A549 (cell line): ENCODE measurements around the gene HAAO. TPM values are rescaled to one million over a fixed set of nuclear protein-coding genes. Genes with fewer than 3 reads are reported as not detected.
A peak's percentile ranks its signal among the peaks of the same experiment; 100 is the strongest.

Experiments used
- ATAC-seq, 2 experiments: fragments of 200-7000 bp in 1 of 2; fragments of >200 bp in 1 of 2; cut with Nextera tagmentation in 1 of 2; cut with Tn5 transposase in 1 of 2; 3 replicates each; pipeline versions ENCODE4 v1.8.0 to v1.9.1; 2018 to 2020; ENCODE audit warnings: mild to moderate bottlenecking in 1 of 2, moderate library complexity in 1 of 2
- CTCF ChIA-PET: fragments of 300-600 bp; sonication (Branson Sonifier 250); formaldehyde crosslinking; extraction: SDS; loops from one replicate; lab custom pipeline; 2021; ENCODE audit warnings: antibody characterized with exemption, inconsistent platforms; lab: Yijun Ruan, JAX
- POLR2A ChIA-PET: fragments of 350-600 bp; formaldehyde crosslinking; extraction: SDS; loops from one replicate; lab custom pipeline; 2021; ENCODE audit warnings: antibody characterized with exemption, inconsistent platforms; lab: Yijun Ruan, JAX
- DNase-seq, 2 experiments: peaks; one replicate each; pipeline versions ENCODE4 v3.0.0 to v3.0.0-alpha.2; 2011 to 2016; ENCODE audit warnings: low read depth in 1 of 2, low spot score in 1 of 2
- FAIRE-seq: peaks from 2 replicates; lab custom pipeline; 2011; peaks lifted over from hg19 to GRCh38; lab: Jason Lieb, UNC
- H3K27ac ChIP-seq, 2 experiments: fragments of >200 bp; sonication (Bioruptor Twin); formaldehyde crosslinking; 3 replicates each; pipeline ENCODE4 v1.5.1; 2016 to 2017
- H3K4me1 ChIP-seq: fragments of >200 bp; sonication (Bioruptor Twin); formaldehyde crosslinking; 3 replicates; pipeline ENCODE4 v1.6.1; 2016
- H3K4me2 ChIP-seq: fragments of >200 bp; sonication (Bioruptor Twin); formaldehyde crosslinking; 3 replicates; pipeline ENCODE4 v1.6.1; 2016
- H3K4me3 ChIP-seq: fragments of >200 bp; sonication (Bioruptor Twin); formaldehyde crosslinking; 3 replicates; pipeline ENCODE4 v1.5.1; 2016
- H3K9me3 ChIP-seq: fragments of >200 bp; sonication (Bioruptor Twin); formaldehyde crosslinking; 3 replicates; pipeline ENCODE4 v1.6.1; 2016
- CEBPB ChIP-seq, 2 experiments: fragments of >200 bp in 1 of 2; sonication (Bioruptor Twin) in 1 of 2; formaldehyde crosslinking in 1 of 2; IDR thresholded peaks; 2 replicates each; pipeline ENCODE4 v1.6.1; 2012 to 2016
- CHD2 ChIP-seq: fragments of 150-350 bp; IDR thresholded peaks from 2 replicates; pipeline ENCODE4 v1.6.1; 2014; ENCODE audit warnings: low read length; ENCODE audit not compliant: partially characterized antibody
- EHF ChIP-seq: fragments of 250-450 bp; sonication (Bioruptor Pico); IDR thresholded peaks from 2 replicates; pipeline ENCODE4 v1.5.0; 2020; ENCODE audit warnings: mild to moderate bottlenecking
- EHMT2 ChIP-seq: fragments of 200-600 bp; sonication (generic); IDR thresholded peaks from 2 replicates; pipeline ENCODE4 v1.6.1; 2016; ENCODE audit warnings: antibody characterized with exemption, low read depth, mild to moderate bottlenecking, moderate library complexity
- FOSB ChIP-seq: fragments of 250-450 bp; sonication (Bioruptor Pico); IDR thresholded peaks from 2 replicates; pipeline ENCODE4 v1.5.0; 2020; ENCODE audit warnings: mild to moderate bottlenecking, moderate library complexity
- FOSL2 ChIP-seq, 2 experiments: fragments of 450-650 bp in 1 of 2; fragments of >200 bp in 1 of 2; sonication (Bioruptor Twin) in 1 of 2; formaldehyde crosslinking; IDR thresholded peaks; 2 replicates each; pipeline versions ENCODE4 v1.5.0 to v1.6.1; 2016 to 2020; ENCODE audit warnings: mild to moderate bottlenecking in 1 of 2, moderate library complexity in 1 of 2
- HDAC2 ChIP-seq: fragments of 200-600 bp; sonication (generic); IDR thresholded peaks from 2 replicates; pipeline ENCODE4 v1.6.1; 2016
- HEYL ChIP-seq: fragments of 250-450 bp; sonication (Bioruptor Pico); IDR thresholded peaks from 2 replicates; pipeline ENCODE4 v1.8.0; 2021; ENCODE audit warnings: mild to moderate bottlenecking, moderate library complexity
- HOXA7 ChIP-seq: fragments of 250-450 bp; sonication (Bioruptor Pico); IDR thresholded peaks from 2 replicates; pipeline ENCODE4 v1.5.0; 2020; ENCODE audit warnings: mild to moderate bottlenecking, moderate library complexity
- MAZ ChIP-seq: fragments of 150-350 bp; IDR thresholded peaks from 2 replicates; pipeline ENCODE4 v1.6.1; 2014; ENCODE audit warnings: antibody characterized with exemption, low read depth, low read length, borderline replicate concordance
- NR3C1 ChIP-seq: fragments of >200 bp; sonication (Bioruptor Twin); formaldehyde crosslinking; IDR thresholded peaks from 3 replicates; pipeline ENCODE4 v1.6.1; 2017
- PHF8 ChIP-seq: fragments of 200-600 bp; sonication (generic); IDR thresholded peaks from 2 replicates; pipeline ENCODE4 v1.6.1; 2016; ENCODE audit warnings: low read depth, mild to moderate bottlenecking, antibody characterized with exemption, moderate library complexity, borderline replicate concordance
- RAD21 ChIP-seq, 2 experiments: fragments of >200 bp in 1 of 2; sonication (Bioruptor Twin) in 1 of 2; formaldehyde crosslinking in 1 of 2; IDR thresholded peaks in 1 of 2; conservative IDR thresholded peaks in 1 of 2; 2 replicates in 1 of 2; 3 replicates in 1 of 2; pipeline ENCODE4 v1.6.1; 2012 to 2018; ENCODE audit warnings: inconsistent platforms in 1 of 2
- RNF2 ChIP-seq: fragments of 200-600 bp; sonication (generic); IDR thresholded peaks from 2 replicates; pipeline ENCODE4 v1.6.1; 2016; ENCODE audit warnings: low read depth, mild to moderate bottlenecking, antibody characterized with exemption, moderate library complexity, borderline replicate concordance
- TP53 ChIP-seq: fragments of 250-450 bp; sonication (Bioruptor Pico); IDR thresholded peaks from 2 replicates; pipeline ENCODE4 v1.5.0; 2021; ENCODE audit warnings: mild to moderate bottlenecking, moderate library complexity
- WGBS: methylation state at CpG from one replicate; pipeline ENCODE4 v1.1.6; 2017; ENCODE audit errors: missing lambda C conversion rate; 5-methylcytosine and 5-hydroxymethylcytosine counted together
- polyA plus RNA-seq, 4 experiments: library from polyadenylated mRNA; depleted of rRNA in 3 of 4; stranded (reverse); fragments of >200 nt; fragmentation: RNase III in 1 of 4; extraction: RNeasy Plus Mini Kit Qiagen cat#74134 plus additional on column Dnase treatment in 1 of 4; gene quantifications; 2 replicates in 3 of 4; 3 replicates in 1 of 4; pipeline ENCODE4 v1.2.3, GENCODE V29; 2011 to 2017
- TF ChIP-seq, protein P1 (sequence below): fragments of 150-350 bp; IDR thresholded peaks from 2 replicates; pipeline ENCODE4 v1.6.1; 2014; ENCODE audit warnings: low read depth, mild to moderate bottlenecking, low read length
- TF ChIP-seq, protein P2 (sequence below): IDR thresholded peaks from 2 replicates; pipeline ENCODE4 v1.6.1; 2012
- TF ChIP-seq, protein P3 (sequence below): fragments of 450-650 bp; IDR thresholded peaks from 2 replicates; pipeline ENCODE4 v1.6.1; 2014; ENCODE audit warnings: antibody characterized with exemption
- TF ChIP-seq, protein P4 (sequence below): fragments of 200-600 bp; sonication (generic); IDR thresholded peaks from 2 replicates; pipeline ENCODE4 v1.6.1; 2016; ENCODE audit warnings: antibody characterized with exemption, mild to moderate bottlenecking, moderate library complexity

The HAAO gene
- polyA plus RNA-seq, 2 of the 4 experiments (the other 2 are of a cell fraction): not detected

DNA sequence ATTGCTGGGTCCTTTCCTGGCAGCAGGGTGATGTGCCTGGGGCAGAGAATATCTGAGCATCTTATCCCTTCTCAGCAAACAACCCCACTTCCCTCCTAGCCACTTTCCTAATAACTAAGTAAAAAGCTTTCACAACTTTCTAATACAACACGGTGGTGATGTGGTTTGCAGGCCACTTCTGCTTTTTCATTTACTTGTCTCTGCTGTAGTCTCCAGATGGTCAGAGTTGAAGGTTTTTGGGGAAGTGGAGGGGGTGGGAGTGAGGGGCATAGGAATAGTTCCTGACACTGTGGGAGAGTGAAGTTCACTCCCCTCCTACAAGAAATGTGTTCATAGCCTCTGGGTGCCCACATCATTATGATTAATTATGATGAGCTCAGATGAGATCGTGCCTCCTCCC is 40.1 kb downstream of the HAAO start:
- H3K4me1 ChIP-seq: no peaks in the 10 kb centered on the region
- CTCF ChIA-PET: interaction anchor here (1.2 kb wide), 2 partner anchors 18 to 58 kb away, joined by 4 read pairs; no protein-coding TSS in a partner anchor
- FAIRE-seq (no peak), ATAC-seq (no peak), DNase-seq (no peak)
- POLR2A ChIA-PET: interaction anchor here (0.6 kb wide), 1 partner anchor 59 kb away, joined by 3 read pairs; no protein-coding TSS in a partner anchor
- no peak overlapping the region for H3K4me3 ChIP-seq
- H3K27ac ChIP-seq: no peak overlapping the region
- 54% methylated on average over 2 of the region's 2 CpGs for WGBS
- TF ChIP-seq EHF (no peak), HOXA7 (CRISPR knock-in tag) (no peak), MAZ (no peak), FOSL2 (IDR thresholded peaks at IDR 0.05) (no peak), FOSL2 (CRISPR knock-in tag; IDR thresholded peaks at IDR 0.05) (no peak), RAD21 (conservative IDR thresholded peaks at IDR 0.05 in 1 of 2, IDR thresholded peaks at IDR 0.05 in 1 of 2) (no peak), NR3C1 (no peak), FOSB (CRISPR knock-in tag) (no peak), CHD2 (no peak), PHF8 (no peak), HDAC2 (no peak), TP53 (no peak), EHMT2 (no peak)
- TF ChIP-seq, protein P1, sequence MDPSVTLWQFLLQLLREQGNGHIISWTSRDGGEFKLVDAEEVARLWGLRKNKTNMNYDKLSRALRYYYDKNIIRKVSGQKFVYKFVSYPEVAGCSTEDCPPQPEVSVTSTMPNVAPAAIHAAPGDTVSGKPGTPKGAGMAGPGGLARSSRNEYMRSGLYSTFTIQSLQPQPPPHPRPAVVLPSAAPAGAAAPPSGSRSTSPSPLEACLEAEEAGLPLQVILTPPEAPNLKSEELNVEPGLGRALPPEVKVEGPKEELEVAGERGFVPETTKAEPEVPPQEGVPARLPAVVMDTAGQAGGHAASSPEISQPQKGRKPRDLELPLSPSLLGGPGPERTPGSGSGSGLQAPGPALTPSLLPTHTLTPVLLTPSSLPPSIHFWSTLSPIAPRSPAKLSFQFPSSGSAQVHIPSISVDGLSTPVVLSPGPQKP: no peak
- TF ChIP-seq, protein P2, sequence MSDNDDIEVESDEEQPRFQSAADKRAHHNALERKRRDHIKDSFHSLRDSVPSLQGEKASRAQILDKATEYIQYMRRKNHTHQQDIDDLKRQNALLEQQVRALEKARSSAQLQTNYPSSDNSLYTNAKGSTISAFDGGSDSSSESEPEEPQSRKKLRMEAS: no peak
- H3K9me3 ChIP-seq: no peaks in the 10 kb centered on the region
- H3K4me2 ChIP-seq: no peak overlapping the region

DNA sequence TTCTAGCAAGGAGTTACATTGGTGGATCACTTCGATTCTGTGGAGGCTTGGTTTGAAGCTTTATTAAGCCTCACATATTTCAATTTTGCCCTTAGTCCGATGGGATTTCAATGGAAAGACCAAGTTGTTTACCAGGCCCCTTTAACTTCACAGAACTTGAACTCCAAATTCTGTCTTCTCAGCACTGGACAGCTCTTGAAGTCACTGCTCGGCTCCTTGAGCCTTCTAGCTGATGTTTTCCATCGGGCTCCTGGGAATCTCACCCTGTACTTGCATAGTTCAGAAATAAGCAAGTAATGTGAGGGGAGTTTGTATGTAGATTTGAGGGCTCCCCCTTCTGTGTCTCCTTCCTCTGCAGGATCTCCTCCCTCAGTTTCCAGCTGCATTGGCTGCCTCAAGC is 43.5 kb downstream of the HAAO start:
- WGBS: 74% methylated on average over 4 of the region's 4 CpGs
- no peak for ATAC-seq
- CTCF ChIA-PET: interaction anchor here (1.0 to 1.2 kb wide), 2 partner anchors 10 to 12 kb away, joined by 3 to 4 read pairs; no protein-coding TSS in a partner anchor
- Histone ChIP-seq H3K4me3 (no peak overlapping the region), H3K9me3 (no peaks in the 10 kb centered on the region), H3K4me1 (no peaks in the 10 kb centered on the region), H3K4me2 (no peak overlapping the region), H3K27ac (no peak overlapping the region)
- no peak for FAIRE-seq
- POLR2A ChIA-PET: no interaction called here
- TF ChIP-seq CEBPB (IDR thresholded peaks at IDR 0.05) (no peak), RNF2 (no peak), HEYL (CRISPR knock-in tag) (no peak)
- TF ChIP-seq, protein P3, sequence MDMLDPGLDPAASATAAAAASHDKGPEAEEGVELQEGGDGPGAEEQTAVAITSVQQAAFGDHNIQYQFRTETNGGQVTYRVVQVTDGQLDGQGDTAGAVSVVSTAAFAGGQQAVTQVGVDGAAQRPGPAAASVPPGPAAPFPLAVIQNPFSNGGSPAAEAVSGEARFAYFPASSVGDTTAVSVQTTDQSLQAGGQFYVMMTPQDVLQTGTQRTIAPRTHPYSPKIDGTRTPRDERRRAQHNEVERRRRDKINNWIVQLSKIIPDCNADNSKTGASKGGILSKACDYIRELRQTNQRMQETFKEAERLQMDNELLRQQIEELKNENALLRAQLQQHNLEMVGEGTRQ: no peak
- TF ChIP-seq, protein P4, sequence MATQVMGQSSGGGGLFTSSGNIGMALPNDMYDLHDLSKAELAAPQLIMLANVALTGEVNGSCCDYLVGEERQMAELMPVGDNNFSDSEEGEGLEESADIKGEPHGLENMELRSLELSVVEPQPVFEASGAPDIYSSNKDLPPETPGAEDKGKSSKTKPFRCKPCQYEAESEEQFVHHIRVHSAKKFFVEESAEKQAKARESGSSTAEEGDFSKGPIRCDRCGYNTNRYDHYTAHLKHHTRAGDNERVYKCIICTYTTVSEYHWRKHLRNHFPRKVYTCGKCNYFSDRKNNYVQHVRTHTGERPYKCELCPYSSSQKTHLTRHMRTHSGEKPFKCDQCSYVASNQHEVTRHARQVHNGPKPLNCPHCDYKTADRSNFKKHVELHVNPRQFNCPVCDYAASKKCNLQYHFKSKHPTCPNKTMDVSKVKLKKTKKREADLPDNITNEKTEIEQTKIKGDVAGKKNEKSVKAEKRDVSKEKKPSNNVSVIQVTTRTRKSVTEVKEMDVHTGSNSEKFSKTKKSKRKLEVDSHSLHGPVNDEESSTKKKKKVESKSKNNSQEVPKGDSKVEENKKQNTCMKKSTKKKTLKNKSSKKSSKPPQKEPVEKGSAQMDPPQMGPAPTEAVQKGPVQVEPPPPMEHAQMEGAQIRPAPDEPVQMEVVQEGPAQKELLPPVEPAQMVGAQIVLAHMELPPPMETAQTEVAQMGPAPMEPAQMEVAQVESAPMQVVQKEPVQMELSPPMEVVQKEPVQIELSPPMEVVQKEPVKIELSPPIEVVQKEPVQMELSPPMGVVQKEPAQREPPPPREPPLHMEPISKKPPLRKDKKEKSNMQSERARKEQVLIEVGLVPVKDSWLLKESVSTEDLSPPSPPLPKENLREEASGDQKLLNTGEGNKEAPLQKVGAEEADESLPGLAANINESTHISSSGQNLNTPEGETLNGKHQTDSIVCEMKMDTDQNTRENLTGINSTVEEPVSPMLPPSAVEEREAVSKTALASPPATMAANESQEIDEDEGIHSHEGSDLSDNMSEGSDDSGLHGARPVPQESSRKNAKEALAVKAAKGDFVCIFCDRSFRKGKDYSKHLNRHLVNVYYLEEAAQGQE: peak; percentile 30; the same call in 1 of the 2 replicates
- DNase-seq: no peak
